T-helper 2 cell treated with Interferon-gamma antibody and Interleukin-4, amounts not matched to agents 5 μg/mL and 100 μg/mL, for 36 hours (primary cell): Measurements from ENCODE around the gene RAB40AL.
"Not testable (repeated sequence)": the region's sequence is repeated elsewhere in the genome, so short reads cannot be mapped to it uniquely, and the experiment has no call there.

Experiments
- DNase-seq: peaks from one replicate; pipeline ENCODE4 v3.0.0; 2021; ENCODE audit warnings: low spot score
- H3K27ac Mint-ChIP-seq: one replicate; pipeline ENCODE4 v1.8.0; 2021; ENCODE audit warnings: mild to moderate bottlenecking, mixed read lengths
- H3K27me3 Mint-ChIP-seq: one replicate; pipeline ENCODE4 v1.8.0; 2021; ENCODE audit warnings: low read depth, mixed read lengths
- H3K36me3 Mint-ChIP-seq: one replicate; pipeline ENCODE4 v1.8.0; 2021; ENCODE audit warnings: low read depth, mixed read lengths
- H3K4me1 Mint-ChIP-seq: one replicate; pipeline ENCODE4 v1.8.0; 2021; ENCODE audit warnings: low read depth, mixed read lengths
- H3K4me3 Mint-ChIP-seq: one replicate; pipeline ENCODE4 v1.8.0; 2022; ENCODE audit warnings: mild to moderate bottlenecking, moderate library complexity, mixed read lengths
- H3K9me3 Mint-ChIP-seq: one replicate; pipeline ENCODE4 v1.8.0; 2021; ENCODE audit warnings: mixed read lengths

Gene RAB40AL

GRCh38 chrX:102966701-102967100, 29.6 kb downstream of the RAB40AL start:
- Mint-ChIP-seq H3K27me3 (no peaks in the 10 kb centered on the region), H3K36me3 (no peaks in the 10 kb centered on the region), H3K9me3 (peaks cover 13% of the 10 kb centered on the region), H3K4me1 (no peaks in the 10 kb centered on the region), H3K27ac (no peak overlapping the region), H3K4me3 (no peak overlapping the region)
- DNase-seq = no peak

- no peak for DNase-seq
- H3K27me3 Mint-ChIP-seq = no peaks in the 10 kb centered on the region
- H3K36me3 Mint-ChIP-seq = no peaks in the 10 kb centered on the region
- no peaks in the 10 kb centered on the region for H3K4me1 Mint-ChIP-seq
- peaks cover 13% of the 10 kb centered on the region for H3K9me3 Mint-ChIP-seq
- no peak overlapping the region for H3K27ac Mint-ChIP-seq
- no peak overlapping the region for H3K4me3 Mint-ChIP-seq
Observed at GRCh38 chrX:102968216-102968615, 31.1 kb downstream of the RAB40AL start.

- H3K27me3 Mint-ChIP-seq, H3K27ac Mint-ChIP-seq, H3K36me3 Mint-ChIP-seq, H3K4me1 Mint-ChIP-seq, H3K4me3 Mint-ChIP-seq, DNase-seq: not testable (repeated sequence)
- peaks cover 18% of the 10 kb centered on the region for H3K9me3 Mint-ChIP-seq
Observed at GRCh38 chrX:102971536-102971935, 34.5 kb downstream of the RAB40AL start.

- no peak for DNase-seq
- no peak overlapping the region for H3K4me3 Mint-ChIP-seq
- H3K36me3 Mint-ChIP-seq = no peaks in the 10 kb centered on the region
- no peaks in the 10 kb centered on the region for H3K27me3 Mint-ChIP-seq
- H3K9me3 Mint-ChIP-seq = peaks cover 13% of the 10 kb centered on the region
- no peaks in the 10 kb centered on the region for H3K4me1 Mint-ChIP-seq
- no peak overlapping the region for H3K27ac Mint-ChIP-seq
Observed at GRCh38 chrX:102975016-102975415, 37.9 kb downstream of the RAB40AL start.

GRCh38 chrX:102976286-102976685, 39.2 kb downstream of the RAB40AL start:
- Mint-ChIP-seq H3K4me3 (no peak overlapping the region), H3K9me3 (peaks cover 5% of the 10 kb centered on the region), H3K4me1 (no peaks in the 10 kb centered on the region), H3K27ac (no peak overlapping the region), H3K27me3 (no peaks in the 10 kb centered on the region), H3K36me3 (no peaks in the 10 kb centered on the region)
- no peak for DNase-seq

GRCh38 chrX:102976793-102977495, 39.9 kb downstream of the RAB40AL start:
- no peak for DNase-seq
- Mint-ChIP-seq H3K27me3 (no peaks in the 10 kb centered on the region), H3K4me1 (no peaks in the 10 kb centered on the region), H3K4me3 (no peak overlapping the region), H3K36me3 (no peaks in the 10 kb centered on the region), H3K27ac (no peak overlapping the region), H3K9me3 (peaks cover 5% of the 10 kb centered on the region)

GRCh38 chrX:102978594-102978993, 41.5 kb downstream of the RAB40AL start:
- Mint-ChIP-seq H3K4me3 (no peak overlapping the region), H3K27me3 (no peaks in the 10 kb centered on the region), H3K9me3 (peaks cover 2% of the 10 kb centered on the region), H3K36me3 (no peaks in the 10 kb centered on the region), H3K4me1 (no peaks in the 10 kb centered on the region), H3K27ac (no peak overlapping the region)
- DNase-seq = no peak

GRCh38 chrX:102979536-102979935, 42.5 kb downstream of the RAB40AL start:
- Mint-ChIP-seq H3K4me3 (no peak overlapping the region), H3K27ac (no peak overlapping the region), H3K36me3 (no peaks in the 10 kb centered on the region), H3K27me3 (no peaks in the 10 kb centered on the region), H3K4me1 (no peaks in the 10 kb centered on the region), H3K9me3 (no peaks in the 10 kb centered on the region)
- DNase-seq = no peak

- Mint-ChIP-seq H3K4me1 (no peaks in the 10 kb centered on the region), H3K4me3 (no peak overlapping the region), H3K9me3 (no peaks in the 10 kb centered on the region), H3K36me3 (no peaks in the 10 kb centered on the region), H3K27me3 (no peaks in the 10 kb centered on the region), H3K27ac (no peak overlapping the region)
- no peak for DNase-seq
Observed at GRCh38 chrX:102983205-102983604, 46.1 kb downstream of the RAB40AL start.

- H3K27me3 Mint-ChIP-seq = peaks cover 3% of the 10 kb centered on the region
- H3K36me3 Mint-ChIP-seq = no peaks in the 10 kb centered on the region
- DNase-seq = no peak
- H3K4me1 Mint-ChIP-seq = no peaks in the 10 kb centered on the region
- no peak overlapping the region for H3K27ac Mint-ChIP-seq
- no peaks in the 10 kb centered on the region for H3K9me3 Mint-ChIP-seq
- no peak overlapping the region for H3K4me3 Mint-ChIP-seq
Observed at GRCh38 chrX:102985192-102985591, 48.1 kb downstream of the RAB40AL start.
